Esophagus squamous epithelium (tissue), 4 donors: Measurements from ENCODE around the gene GAB3.

Experiments used
- CTCF ChIP-seq, 6 experiments: fragments of 450-650 bp in 4 of 6; fragments of 200-600 bp in 2 of 6; sonication (generic) in 2 of 6; IDR thresholded peaks; one replicate each; pipeline ENCODE4 v1.5.1; 2016 to 2019; ENCODE audit warnings: antibody characterized with exemption in 6 of 6, mild to moderate bottlenecking in 4 of 6, moderate library complexity in 4 of 6
- POLR2A ChIP-seq, 4 donors: fragments of 450-650 bp; IDR thresholded peaks; one replicate each; pipeline ENCODE4 v1.6.1; 2017; ENCODE audit warnings: antibody characterized with exemption in 4 of 4, mild to moderate bottlenecking in 4 of 4, moderate library complexity in 3 of 4

GRCh38 chrX:154693394-154693793 lies 57.5 kb downstream of the GAB3 start:
- no peak for TF ChIP-seq CTCF (IDR thresholded peaks at IDR 0.05)
- no peak for TF ChIP-seq POLR2A (IDR thresholded peaks at IDR 0.05)
